LNCAP (cell line): ENCODE measurements around the gene ALOX5AP.

Experiments used
- CTCF ChIP-seq: fragments of 450-650 bp; IDR thresholded peaks from 2 replicates; pipeline ENCODE4 v1.5.1; 2017; ENCODE audit warnings: mild to moderate bottlenecking

The ALOX5AP gene

GRCh38 chr13:30750036-30750435, 14.7 kb downstream of the ALOX5AP start:
- TF ChIP-seq CTCF = no peak

- no peak for TF ChIP-seq CTCF
Measured at GRCh38 chr13:30751183-30751933, 16.0 kb downstream of the ALOX5AP start.

GRCh38 chr13:30752201-30752797, 17.0 kb downstream of the ALOX5AP start:
- TF ChIP-seq CTCF = no peak

GRCh38 chr13:30753030-30753616, 17.8 kb downstream of the ALOX5AP start:
- TF ChIP-seq CTCF = no peak

- no peak for TF ChIP-seq CTCF
Measured at GRCh38 chr13:30755678-30756077, 20.3 kb downstream of the ALOX5AP start.

- TF ChIP-seq CTCF = no peak
Measured at GRCh38 chr13:30757026-30757742, 21.8 kb downstream of the ALOX5AP start.

GRCh38 chr13:30759748-30760147, 24.4 kb downstream of the ALOX5AP start:
- TF ChIP-seq CTCF = no peak
